Inferior parietal cortex (tissue), 1 donor: Measurements from ENCODE around the gene UROS.

Experiments used
- DNase-seq: peaks from one replicate; pipeline ENCODE4 v3.0.0-alpha.2; 2016; ENCODE audit errors: extremely low spot score

The UROS gene

DNA sequence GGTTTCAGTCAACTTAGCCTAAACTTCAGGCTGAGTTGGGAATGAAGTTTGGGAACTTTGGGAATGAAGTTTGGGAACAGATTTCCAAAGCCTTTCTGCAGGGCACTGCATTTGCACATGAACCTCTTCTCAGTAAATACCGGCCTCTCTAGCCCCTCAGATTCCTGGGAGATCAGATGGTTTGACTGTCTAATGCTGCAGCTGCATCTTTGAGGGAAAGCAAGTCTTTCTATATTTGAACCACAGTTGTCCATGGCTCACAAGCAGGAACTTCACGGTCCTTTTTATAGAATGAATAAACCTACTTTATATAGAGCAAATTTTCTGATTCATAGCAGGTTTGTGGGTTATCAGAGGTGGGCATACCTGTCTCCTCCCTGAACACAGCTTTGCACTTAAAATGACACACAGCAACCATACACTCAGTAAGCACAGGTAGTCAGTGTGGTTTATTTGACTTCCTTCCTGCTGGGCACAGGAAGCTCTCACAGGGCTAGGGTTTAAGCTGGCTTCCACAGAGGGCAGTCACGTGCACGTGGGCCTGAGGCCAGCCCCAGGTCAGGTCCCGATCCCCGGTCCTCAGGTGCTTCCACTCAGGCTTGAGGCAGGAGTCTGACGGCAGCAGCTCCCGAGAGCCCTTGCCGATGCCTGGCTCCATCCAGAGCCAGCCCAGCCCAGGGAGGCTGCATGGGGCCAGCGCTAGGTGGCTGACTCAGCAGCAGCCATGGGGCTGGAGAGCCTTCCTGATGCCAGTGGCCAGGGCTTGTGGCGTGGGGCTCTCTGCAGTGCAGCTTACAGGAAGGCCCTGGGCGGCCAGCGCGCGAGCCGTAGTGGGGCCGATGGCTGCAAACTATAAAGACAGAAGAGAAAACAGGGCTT lies 34.7 kb downstream of the UROS start:
- no peak for DNase-seq

DNA sequence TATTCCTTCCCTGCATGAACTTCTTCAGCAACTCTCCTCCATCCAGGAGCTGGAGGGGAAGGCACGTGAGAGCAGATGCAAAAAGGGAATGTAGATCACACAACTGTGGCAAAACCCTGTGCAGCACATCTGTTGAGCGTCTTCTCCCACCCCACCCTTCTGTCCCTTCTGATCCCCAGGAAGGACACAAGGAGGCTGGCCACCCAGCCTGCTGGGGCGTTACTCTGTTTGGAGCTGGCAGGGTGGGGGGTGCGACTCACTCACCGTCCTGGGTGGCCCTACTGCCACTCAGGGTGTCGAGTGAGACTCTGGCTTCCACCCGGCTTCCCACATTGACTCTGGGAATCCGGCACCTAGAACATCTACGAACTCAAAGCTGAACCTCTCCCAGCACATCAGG lies 37.3 kb downstream of the UROS start:
- DNase-seq = no peak

DNA sequence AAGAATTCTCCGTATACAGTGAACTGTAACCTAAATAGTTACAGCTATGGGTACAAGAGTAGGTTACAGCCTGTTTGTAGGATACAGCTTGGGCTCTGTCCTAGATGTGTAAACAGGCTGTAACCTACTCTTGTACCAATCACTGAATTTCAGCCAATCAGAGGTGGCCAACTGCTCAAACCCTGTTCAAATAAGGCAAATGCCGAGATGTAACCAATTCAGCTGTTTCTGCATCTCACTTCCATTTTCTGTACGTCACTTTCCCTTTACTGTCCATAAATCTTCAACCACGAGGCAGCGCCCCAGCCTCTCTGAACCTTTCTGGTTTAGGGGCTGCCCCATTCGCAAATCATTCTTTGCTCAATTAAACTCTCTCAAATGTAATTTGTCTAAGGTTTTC lies 39.1 kb downstream of the UROS start:
- DNase-seq = no peak

DNA sequence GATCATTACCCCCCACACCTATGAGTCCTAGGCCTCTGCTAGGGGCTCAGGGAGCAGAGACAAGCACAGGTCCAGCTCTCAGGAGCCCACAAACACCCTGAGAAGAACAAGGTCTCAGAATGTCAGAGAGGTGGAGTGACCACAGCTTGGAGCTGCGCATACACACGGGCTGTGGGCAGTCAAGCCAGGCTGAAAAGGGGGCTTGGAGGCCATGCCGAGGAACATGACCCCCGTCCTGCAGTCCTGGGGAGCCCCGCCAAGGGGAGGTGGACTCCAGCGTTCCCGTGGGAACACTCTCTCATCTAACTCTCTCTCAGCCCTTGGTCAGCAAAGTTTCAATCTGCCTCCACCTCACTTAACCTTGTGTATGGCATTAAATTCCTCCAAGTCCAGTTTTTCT lies 39.6 kb downstream of the UROS start:
- DNase-seq = no peak

DNA sequence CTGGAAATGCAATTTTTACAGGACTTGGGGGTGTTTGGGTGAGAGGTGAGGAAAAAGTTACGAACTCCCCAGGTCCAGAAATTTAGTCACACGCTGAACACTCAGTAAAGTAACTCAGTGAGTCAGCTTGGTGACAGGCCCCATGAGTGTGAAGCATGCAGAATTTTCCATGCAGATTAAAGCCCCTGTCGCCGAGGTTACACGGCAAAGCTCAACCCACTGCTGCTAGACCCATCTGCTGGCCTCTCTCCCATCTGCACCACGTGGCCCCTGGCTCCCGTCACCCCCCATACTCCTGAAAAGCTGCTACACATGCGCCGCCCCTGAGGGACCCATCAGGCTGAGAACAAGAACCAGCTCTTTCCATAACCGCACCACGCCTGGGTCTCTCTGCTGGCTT lies 40.4 kb downstream of the UROS start:
- DNase-seq = no peak

DNA sequence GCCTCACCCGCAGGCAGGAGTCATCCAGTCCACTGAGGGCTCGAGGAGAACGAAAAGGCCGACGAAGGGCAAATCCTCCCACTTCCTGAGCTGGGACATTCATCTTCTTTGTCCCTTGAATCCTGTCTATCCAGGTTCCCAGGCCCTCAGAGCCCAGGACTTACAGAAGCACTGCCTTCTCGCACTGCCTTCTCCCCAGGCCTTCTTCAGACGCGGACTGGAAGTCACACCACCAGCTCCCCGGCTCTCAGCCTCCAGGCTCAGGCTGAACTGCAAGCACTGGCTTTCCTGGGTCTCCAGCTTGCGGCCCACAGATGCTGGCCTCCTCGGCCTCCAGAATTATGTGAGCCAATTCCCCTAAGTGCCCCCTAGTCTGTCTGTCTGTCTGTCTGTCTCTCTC lies 41.0 kb downstream of the UROS start:
- no peak for DNase-seq

DNA sequence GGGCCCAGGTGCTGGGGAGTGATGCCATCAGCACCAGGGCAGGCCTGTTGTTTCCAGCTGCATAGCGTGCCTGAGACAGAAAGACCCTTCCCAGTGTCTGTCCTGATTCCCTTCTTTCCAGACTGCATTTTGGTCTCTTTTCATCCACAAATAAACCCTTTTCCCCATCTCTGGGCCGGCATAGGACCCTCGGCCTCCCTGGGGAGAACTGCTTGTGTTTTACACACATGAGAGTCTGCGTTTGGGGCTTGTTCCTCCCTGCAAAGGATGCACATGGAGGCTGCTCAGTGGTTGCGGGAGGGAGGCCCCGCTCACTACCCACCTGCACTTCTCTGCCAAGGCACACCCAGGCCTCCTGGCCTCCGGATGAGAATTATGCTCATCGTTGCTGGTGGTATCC lies 41.7 kb downstream of the UROS start:
- no peak for DNase-seq

DNA sequence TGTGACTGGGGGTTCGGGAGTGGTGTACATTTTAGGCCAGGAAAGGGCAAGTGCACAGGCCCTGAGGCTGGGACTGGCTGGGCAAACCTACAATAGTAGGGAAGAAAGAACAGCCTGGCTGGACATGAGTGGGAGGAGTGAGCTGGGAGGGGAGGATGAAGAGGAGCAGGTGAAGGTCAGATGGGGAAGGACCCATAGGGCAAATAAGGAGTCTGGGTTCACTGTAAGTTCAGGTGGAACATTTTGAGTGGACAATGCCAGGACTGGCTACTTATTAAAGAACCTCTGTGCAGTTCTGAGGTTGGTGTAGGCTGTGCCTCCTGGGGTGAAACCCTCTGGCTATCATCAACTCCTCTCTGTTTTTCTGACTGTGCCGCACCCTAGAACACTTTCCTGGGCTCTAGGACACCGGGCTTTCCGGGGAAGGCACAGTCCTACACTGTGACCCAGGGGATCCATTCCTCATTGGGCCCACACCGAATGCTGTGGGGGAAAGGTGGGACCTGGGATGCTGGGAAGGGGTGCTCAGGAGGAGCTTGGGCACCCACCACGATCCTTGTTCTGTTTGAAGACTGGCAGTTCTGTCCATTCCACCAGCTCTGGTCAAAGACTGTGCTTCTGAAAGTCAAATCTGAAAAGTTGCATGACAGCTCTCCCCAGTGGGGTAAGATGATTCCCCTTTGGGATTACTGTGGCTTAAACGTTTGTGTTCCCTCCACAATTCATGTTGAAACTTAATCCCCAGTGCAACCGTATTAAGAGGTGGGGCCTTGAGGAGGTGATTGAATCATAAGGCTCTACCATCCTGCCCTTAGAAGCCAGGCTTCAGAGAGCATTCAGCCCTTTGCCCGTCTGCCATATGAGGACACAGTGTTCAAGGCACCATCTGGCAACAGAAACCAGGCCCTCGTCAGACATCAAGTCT lies 43.4 kb downstream of the UROS start:
- DNase-seq = no peak

DNA sequence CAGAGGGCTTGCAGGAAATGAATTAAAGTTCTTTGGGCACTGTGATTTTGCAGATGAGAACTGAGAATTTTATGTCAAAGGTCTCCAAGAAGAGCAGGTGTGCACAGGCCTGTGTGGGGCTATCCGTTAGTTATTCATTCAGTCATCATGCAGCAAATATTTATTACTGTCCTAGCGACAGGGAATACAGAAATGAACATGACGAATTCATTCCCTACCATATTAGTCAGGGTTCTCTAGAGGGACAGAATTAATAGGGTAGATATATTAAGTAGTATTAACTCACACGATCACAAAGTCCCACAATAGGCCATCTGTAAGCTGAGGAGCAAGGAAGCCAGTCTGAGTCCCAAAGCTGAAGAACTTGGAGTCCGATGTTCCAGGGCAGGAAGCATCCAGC lies 44.5 kb downstream of the UROS start:
- no peak for DNase-seq

DNA sequence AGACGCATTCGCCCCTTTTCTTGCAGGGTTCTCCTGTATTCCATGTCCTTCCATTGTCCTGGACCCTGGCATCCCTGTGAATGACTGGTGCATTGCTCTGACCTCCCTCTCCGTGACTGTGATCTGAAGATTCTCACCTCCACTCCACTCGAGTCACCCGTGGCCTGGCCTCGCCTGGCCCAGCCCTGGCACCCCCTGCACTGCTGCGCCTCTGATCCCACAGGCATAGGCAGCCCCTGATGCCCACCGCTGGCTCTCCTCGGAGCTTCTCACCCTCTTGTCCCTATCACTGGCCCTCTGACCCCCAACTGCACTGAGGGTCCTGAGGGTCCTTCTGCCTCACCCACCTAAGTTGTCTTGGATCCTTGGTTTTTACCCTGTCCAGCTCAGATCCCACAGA lies 45.3 kb downstream of the UROS start:
- no peak for DNase-seq

DNA sequence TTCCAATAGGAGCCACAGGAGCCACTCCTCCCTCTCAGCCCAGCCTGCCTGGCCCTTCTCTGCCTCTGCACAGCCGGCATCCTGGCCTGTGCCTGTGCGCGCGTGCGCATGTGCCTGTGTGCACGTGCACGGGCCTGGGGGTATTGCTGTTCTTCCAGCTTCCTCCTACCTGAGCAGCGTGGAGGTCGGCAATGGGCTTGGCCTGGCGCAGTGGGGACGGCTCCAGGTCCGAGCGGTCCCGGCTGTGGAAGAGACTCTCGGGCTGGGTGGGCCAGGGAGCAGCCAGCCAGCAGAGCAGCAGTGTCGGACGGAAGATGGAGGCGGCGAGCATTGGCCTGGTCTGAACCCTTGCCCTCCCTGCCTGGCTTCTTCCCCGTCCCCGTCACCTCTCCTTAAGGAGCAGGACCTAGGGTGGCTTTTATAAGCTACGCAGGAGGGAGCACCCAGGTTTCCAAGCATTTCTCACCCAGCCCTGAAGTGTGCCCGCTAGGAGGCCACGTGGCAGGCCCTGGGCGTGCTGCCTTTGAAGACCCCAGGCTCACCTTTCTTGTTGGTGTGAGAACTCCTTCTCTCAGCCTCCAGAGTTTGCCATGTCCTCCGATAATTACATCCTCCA lies 47.5 kb downstream of the UROS start, which contains the start of gene MMP21:
Gene MMP21, minus strand, starts transcription at position 331 of the 616 bp plus-strand sequence. Its CDS starts 0 bp downstream, at position 331.
- no peak for DNase-seq

DNA sequence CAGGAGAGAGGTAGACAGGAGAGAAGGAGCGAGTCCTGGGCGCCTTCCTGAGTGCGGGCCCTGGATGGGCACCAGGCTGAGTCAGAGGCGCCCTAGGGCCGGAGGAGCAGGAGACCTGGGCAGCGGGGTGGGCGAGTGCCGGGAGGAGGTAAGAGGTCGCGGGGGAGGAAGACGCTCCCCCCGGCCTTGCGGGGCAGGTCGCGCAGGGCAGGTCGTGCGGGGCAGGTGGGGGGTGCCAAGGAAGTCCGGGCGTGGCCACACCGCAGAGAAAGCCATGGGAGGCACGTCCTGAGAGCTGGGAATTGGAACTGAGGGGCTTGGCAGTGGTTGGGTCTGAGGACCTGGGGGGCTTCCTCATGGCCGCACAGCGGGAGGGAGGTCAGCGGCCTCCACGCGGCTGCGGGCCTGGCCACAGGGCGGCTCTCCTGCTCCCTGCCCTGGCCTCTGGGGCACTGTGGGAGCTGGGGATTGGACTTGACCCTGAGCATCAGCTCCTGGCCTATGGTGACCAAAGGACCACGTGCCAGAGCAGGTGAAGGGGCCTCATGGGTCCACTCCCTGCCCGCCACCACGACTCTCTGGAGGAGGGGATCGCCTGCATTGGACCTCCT lies 48.4 kb downstream of the UROS start:
- DNase-seq = no peak

DNA sequence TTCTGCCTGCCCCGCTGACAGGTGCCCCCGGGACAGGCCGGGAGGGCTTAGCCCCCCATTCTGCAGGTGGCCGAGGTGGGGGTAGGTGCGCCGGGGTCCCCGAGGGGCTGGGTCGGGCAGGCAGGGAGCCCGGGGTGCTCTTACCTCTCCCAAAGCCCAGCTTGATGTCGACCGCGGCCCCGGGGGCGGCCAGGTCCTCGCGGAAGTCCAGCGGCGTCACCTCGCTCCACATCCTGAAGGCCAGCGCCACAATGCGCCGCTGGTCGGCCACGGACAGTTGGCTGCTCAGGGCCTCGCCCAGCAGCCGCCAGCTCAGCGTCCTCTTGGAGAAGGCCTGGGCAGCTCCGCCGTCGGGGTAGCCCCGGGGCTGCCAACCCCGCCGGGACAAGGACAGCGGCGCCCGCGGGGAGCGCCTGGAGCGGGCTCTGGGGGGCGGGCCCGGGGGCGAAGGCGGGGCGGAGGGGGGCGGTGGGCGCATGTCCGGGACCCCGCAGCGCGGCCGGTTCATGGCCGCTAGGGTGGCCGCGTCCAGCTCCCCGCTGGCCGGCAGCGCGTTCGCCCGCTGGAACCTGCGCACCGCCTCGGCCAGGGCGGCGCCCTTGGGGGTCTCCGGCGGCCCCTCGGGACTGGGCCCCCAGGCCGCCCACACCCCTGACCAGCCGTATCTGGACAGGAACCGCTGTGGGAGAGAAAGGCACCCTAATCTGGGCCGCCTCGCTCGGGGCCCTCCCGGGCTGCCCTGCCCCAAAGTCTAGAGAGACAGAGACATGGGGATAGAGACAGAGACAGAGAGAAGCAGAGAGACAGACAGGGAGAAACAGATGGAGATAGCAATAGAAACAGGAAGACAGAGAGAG lies 49.1 kb downstream of the UROS start:
- DNase-seq = no peak

DNA sequence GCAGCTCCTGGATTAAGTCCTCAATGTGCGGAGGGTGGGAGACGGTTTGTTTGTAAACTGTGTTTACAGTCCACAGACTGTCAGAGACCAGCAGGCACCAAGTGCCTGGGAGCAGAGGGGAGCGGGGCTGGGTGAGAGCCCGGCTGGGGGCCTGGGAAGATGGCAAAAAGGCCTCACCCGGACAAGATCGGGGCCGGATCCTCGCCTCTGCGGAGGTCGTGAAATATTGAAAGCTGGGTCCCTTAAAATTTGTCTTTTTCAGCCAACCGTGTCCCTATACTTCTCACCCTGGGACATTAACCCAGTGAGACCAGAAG lies 50.2 kb downstream of the UROS start:
- no peak for DNase-seq

DNA sequence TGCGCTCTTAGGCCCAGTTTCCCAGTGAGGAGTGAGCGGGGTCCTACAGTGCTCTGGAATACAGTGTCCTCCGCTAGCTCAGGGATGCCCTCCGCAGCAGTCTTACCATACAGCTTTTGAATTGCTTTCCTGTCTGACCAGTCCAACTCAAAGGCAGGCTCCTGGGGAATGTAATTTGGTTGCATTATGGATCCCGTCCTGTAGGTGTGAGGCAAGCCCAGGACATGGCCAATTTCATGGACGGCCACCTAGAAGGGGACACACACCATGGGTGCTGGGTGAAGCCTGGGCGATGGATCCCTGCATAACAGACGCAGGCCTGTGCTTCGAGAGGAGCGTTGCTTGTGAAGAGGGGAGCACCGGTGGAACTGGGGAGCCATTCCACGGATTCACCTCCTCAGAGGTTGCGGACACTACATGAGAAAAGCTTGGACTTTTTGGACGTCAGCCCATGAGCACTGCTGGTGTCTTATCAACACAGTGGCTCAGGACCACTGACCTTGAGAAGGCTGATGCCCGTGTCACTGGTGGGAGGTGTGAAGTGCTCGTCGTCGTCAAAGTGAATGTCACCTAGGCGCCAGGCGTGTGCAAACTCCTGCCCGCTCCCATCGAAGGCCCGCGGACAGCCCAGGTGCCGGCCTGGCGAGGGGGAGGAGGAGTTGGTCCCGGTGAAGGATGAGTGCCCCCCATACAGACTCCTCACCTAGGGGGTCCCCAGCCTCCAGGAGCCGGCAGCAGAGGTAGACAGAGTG lies 50.8 kb downstream of the UROS start:
- no peak for DNase-seq

DNA sequence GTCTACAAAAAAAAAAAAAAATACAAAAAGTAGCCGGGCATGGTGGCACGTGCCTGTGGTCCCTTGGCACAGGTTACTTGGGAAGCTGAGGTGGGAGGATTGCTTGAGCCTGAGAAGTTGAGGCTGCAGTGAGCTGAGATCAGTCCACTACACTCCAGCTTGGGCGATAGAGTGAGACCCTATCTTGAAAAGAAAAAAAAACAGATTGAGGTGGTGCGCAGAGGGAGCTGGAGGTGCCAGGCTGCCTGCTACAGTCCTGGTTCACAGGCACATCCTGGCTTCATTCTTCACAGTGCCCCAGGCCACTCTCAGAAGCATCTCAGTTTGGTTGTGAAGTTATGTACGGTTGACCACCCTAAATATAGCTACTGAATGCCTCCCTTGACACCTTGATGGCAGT lies 52.2 kb downstream of the UROS start:
- DNase-seq = no peak

DNA sequence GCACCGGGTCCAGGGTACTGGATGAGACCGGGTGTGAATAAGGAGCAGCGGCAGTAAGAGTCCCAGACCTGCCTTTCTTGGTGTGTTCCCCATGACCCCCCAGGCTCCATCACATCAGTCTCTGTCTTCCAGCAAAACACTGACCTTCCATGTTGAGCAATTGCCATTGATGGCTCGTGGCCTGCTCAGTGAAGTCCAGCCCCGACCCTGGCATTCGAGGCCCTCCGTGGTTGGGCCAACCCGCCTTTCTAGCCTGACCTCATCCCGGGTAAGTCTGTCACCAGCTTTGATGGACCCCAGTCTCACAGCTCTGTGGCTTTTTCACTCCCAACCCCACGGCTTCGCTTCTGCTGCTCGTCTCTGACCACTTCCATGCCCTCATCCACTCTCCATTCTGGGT lies 53.9 kb downstream of the UROS start:
- no peak for DNase-seq

DNA sequence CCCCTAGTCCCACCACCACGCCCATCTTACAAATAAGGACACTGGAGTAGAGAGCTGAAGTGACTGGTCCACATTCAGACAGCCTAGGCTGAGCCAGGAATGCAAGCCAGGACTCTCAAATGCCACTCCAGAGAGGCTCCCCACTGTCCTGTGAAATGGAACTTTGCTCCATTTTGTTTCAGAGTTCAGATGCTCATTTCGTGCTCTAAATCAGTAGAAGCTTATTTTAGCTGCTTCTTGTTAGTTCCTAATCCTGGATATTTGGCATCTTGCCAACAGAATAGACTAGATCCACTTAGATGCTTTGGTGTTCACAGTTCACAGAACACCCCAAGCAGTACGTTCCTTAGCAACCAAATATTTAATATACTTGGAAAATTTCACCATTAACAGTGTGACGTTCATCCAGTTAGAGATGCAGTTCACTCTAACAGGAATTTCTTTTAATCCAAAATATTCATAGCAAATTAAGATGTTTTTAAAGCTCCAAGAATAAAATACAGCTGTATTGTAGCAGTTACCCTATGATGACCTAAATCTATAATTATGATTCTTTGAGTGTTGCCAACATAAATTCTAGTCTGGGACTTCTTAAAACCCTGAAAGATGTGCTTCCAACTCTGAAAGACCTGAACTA lies 54.7 kb downstream of the UROS start:
- peak; percentile 58 for DNase-seq

DNA sequence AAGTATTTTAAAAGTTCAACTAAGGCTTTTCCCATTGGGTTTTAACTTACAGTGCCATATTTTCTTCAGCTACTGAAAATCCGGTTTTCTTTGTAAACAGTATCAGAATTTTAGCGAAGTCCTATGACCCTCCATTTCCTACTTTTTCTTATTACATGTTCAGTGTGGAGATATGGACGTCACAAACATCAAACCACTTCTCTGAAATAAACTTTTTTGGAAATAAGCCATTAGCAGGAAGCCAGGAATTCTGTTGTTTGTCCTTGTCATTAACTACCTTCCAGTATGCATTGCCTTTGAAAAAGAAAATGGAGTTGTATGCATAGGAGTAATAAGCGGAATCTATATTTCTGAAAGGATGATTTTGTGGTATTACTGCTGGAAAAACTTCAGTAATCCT lies 56.5 kb downstream of the UROS start:
- DNase-seq = no peak

DNA sequence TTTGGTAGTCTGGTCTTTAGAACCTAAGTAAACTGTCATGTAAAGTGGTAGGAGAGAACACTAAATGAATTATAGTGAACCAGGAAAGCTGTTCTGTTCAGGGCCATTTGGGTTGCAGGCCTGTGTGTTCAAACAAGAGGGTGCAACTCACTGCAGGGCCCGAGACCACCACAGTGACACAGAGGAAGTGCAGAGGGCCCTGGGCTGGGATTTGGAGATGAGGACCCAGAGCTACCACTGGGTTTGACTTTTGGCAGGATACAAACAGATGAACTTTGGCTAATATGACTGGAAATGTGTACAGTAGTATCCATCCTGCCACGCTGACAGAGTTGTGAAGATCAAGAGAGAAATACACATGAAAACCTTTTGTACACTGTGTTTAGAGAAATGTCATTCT lies 57.2 kb downstream of the UROS start:
- no peak for DNase-seq
